SH-SY5Y (cell line): Measurements from ENCODE around the gene CKAP5.

Experiments used
- GATA2 ChIP-seq: IDR thresholded peaks from 2 replicates; pipeline ENCODE4 v1.6.1; 2011; ENCODE audit warnings: mild to moderate bottlenecking, low read depth, low read length
- GATA3 ChIP-seq: IDR thresholded peaks from 2 replicates; pipeline ENCODE4 v1.6.1; 2011; ENCODE audit warnings: low read depth, mild to moderate bottlenecking, low read length, moderate library complexity

The CKAP5 gene

DNA sequence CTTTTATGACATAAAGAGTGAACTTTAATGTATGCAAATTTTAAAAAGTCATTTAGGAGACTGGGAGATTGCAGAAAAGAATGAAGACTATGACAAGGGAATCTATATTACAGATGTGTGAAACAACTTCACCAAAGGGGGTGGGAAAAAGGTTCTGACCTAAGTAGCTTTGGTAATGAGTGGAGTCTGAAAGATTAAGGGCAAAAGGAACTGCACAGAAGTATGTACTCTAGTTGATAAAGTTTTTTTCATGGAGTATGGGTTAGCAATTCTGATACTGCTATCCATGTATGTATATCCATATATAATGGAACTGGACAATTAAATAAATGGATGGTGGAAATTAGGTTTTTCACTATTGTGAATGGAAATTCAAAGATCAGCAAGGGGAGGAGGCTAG lies 9.2 kb downstream of the CKAP5 start:
- TF ChIP-seq GATA2: no peak
- no peak for TF ChIP-seq GATA3

GRCh38 chr11:46836431-46836830 lies 9.6 kb downstream of the CKAP5 start:
- TF ChIP-seq GATA2: no peak
- TF ChIP-seq GATA3: no peak

DNA sequence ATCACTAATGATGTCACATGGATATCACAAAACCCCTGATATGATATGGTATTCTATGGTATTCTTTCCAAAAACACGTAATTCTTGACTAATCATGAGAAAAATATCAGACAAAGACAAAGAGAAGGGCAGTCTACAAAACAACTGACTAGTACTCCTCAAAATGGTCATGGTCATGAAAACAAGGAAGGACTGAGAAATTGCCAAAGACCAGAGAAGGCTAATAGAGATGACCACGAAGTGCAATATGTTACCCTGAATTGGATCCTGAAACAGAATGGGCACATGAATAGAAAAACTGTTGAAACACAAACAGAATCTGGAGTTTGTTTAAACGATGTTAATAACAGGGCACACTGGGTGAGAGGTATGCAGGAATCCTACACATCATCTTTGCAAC lies 10.2 kb downstream of the CKAP5 start:
- no peak for TF ChIP-seq GATA3
- no peak for TF ChIP-seq GATA2

DNA sequence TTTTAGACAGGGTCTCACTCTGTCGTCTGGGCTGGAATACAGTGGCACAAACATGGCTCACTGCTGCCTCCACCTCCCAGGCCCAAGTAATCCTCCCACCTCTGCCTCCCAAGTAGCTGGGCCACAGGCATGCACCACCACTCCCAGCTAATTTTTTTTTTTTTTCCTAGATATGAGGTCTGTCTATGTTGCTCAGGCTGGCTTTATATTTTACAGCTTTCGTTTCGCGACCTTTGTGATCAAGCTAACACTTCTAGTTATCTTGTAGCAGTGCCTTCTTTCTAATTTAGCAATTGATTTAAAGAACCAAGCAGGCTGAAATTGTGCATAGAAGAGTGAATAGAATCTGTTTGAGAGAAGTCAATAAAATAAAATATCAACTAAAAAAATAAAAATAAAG lies 11.3 kb downstream of the CKAP5 start:
- TF ChIP-seq GATA3 (no peak), GATA2 (no peak)

DNA sequence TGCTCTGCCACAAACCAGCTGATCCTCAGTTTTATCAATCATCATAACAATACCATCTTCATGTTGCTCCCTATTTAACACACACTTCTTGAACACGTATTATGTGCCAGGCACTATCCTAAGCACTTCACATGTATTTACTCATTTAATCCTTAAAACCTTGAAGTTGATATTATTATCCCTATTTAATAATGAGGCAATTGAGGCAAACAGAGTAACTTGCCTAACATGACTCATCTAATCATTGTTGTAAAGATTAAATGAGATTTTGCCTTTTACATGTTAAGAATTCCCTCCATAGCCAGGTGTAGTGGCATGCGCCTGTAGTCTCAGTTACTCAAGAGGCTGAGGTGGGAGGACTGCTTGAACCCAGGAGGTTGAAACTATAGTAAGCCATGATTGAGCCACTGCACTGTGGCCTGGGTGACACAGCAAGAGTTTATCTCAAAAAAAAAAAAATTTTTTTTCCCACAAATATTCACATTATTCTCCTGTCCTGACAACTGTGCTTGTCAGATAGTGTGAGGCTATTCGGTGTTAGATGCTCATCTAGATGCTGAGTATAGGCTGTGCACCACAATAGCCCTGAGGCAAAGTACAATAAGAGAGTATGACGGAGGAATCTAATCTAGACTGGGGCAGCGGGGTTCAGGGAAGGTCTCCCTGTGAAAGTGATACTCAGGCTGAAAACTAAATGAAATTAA lies 13.4 kb downstream of the CKAP5 start:
- no peak for TF ChIP-seq GATA2
- TF ChIP-seq GATA3: no peak

DNA sequence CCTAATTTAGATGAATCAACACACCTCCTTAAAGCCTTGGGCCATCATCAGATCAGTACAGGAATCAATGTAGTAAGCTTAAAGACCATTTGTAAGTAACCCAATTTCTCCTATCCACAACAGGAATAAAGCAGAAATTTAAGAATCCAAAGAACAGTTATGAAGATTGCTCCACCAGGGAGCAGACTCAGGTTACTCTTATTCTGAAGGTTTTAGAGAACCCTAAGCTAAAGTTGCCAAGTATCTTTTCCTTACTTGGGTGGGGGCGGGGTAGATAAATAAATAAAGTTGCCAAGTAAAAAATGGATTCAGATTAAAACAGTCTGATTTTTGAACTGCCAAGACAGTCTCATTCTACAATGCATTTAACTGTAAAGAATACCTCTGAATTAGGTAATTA lies 18.1 kb downstream of the CKAP5 start:
- TF ChIP-seq GATA2: no peak

GRCh38 chr11:46826310-46827044 lies 19.6 kb downstream of the CKAP5 start:
- no peak for TF ChIP-seq GATA2
- TF ChIP-seq GATA3: no peak

GRCh38 chr11:46808799-46809431 lies 37.2 kb downstream of the CKAP5 start:
- TF ChIP-seq GATA2: no peak
- TF ChIP-seq GATA3: no peak

DNA sequence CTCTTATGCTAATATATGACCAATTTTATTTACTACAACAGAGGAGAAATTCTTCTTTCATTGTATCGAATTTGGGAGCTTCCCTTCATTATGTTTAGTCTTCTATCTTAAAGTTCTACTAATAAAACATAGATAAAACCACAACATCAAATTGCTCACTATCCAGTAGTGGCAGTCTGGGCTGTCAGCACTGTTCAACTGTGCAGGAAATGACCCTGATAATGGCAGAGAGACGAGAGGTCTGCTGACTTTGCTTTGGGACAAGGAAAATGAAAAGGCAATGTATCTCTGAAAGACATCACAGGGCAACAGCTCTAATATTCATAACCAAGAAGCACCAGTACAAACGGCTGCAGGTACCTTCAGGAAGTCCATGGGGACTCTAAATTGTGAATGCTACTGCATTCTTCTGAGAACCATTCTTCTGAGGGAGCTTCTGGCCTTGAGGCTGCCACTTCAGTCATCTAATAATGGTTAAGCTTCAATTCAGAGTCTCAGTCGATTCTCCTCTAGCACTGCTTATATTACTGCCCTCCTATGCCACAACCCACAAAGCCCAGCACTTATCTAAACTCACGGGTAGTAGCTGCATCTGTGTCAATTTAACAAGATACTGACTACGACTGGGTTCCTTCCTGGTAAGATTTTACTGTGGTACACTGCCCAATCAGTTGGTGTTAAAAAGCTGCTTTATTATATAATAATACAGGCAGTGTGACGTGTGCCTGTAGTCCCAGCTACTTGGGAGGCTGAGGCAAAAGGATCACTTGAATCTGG lies 44.2 kb downstream of the CKAP5 start:
- no peak for TF ChIP-seq GATA3

DNA sequence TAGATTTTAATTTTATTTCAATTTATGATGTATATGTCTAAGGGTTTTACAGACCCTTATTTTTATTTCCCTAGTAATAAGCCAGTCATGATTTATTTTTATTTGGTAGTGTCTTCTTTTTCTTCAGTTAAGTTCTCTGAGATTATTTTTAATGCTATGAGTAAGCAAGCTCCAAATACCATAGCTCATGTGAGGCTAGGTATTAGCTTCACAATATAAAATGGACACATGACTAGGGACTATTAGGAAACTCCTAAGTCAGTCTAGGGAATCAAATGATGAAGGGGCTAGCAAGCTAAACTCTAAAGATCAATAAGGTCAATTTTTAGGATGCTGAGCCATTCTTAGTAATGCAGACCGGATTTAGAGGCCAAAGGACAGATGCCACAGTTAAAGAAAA lies 45.9 kb downstream of the CKAP5 start:
- no peak for TF ChIP-seq GATA3

GRCh38 chr11:46778416-46778815 lies 67.7 kb downstream of the CKAP5 start:
- no peak for TF ChIP-seq GATA2
- no peak for TF ChIP-seq GATA3

- TF ChIP-seq GATA3 (no peak), GATA2 (no peak)
Observed at GRCh38 chr11:46776878-46777277, 69.2 kb downstream of the CKAP5 start.

DNA sequence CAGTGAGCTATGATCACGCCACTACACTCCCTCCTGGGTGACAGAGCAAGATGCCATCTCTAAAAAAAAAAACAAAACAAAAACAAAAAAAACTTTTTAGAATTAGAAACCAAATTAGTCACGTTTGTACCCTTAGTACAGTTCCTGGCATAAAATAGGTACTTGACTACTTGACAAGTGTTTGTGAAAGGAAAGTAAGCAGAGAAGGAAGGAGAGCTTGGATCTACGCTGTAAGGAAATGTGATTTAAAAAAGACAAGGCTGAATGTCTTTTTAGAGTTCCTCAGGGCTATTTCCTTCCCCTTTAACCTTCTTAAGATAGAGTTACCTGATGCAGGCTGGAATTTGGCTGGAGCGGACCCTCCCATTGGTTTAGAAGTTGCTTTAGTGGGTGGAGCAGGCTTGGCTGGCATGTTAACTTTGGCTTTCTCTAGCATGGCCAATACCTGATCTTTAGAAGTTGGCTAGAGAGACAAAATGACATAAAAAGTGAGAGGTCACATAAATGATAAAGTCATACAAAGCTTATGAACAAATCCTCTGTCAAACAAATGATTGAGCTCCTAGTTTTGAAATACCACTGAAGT lies 76.4 kb downstream of the CKAP5 start:
- TF ChIP-seq GATA3 (no peak), GATA2 (no peak)

- TF ChIP-seq GATA2 (no peak), GATA3 (no peak)
Observed at GRCh38 chr11:46766656-46767055, 79.4 kb downstream of the CKAP5 start.
